ENCODE data around the gene ASGR1.

- TF ChIP-seq EZH2 (IDR thresholded peaks at IDR 0.05; ENCODE audit: borderline replicate concordance, low read depth, low read length, poor library complexity, severe bottlenecking): no peak
- TF ChIP-seq, protein P1, sequence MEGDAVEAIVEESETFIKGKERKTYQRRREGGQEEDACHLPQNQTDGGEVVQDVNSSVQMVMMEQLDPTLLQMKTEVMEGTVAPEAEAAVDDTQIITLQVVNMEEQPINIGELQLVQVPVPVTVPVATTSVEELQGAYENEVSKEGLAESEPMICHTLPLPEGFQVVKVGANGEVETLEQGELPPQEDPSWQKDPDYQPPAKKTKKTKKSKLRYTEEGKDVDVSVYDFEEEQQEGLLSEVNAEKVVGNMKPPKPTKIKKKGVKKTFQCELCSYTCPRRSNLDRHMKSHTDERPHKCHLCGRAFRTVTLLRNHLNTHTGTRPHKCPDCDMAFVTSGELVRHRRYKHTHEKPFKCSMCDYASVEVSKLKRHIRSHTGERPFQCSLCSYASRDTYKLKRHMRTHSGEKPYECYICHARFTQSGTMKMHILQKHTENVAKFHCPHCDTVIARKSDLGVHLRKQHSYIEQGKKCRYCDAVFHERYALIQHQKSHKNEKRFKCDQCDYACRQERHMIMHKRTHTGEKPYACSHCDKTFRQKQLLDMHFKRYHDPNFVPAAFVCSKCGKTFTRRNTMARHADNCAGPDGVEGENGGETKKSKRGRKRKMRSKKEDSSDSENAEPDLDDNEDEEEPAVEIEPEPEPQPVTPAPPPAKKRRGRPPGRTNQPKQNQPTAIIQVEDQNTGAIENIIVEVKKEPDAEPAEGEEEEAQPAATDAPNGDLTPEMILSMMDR (conservative IDR thresholded peaks at IDR 0.05; ENCODE audit: low read depth, low read length): no peak; the same call in 1 of the 2 replicates
Measured at GRCh38 chr17:7215136-7215638, 36.0 kb upstream of the ASGR1 start.

Data from A673 (cell line).